ENCODE data around the gene LAG3.
A peak's percentile ranks its signal among the peaks of the same experiment; 100 is the strongest.

The LAG3 gene

DNA sequence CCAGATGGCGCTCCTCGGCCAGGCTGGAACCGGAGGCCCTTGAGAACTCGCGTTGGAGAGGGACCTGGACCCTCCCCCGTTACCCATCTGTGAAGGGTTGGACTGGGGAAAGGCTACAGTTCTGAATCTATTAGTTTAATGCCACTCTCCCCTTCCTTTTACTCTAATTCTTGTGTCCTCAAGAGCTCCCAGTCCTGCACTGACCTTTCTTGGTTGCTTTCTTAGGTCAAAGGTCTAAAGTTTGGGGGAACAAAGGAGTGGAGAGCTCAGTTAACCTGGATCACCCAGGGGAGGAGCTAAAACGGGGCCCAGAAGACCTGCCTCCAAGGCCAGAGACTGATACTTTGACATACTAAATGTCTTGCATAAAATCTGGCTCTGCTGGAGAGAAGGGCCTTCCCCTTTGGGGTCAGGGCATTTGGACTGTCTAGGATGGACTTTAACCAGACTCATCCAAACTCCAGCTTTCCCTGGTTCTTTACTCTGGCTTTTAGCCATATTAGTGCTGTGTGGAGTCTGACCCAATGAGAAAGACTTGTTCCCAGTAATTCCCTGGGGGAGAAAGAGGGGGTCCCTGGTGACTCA lies 18.5 kb upstream of the LAG3 start:
- DNase-seq (ENCODE audit: low spot score) = no peak

DNA sequence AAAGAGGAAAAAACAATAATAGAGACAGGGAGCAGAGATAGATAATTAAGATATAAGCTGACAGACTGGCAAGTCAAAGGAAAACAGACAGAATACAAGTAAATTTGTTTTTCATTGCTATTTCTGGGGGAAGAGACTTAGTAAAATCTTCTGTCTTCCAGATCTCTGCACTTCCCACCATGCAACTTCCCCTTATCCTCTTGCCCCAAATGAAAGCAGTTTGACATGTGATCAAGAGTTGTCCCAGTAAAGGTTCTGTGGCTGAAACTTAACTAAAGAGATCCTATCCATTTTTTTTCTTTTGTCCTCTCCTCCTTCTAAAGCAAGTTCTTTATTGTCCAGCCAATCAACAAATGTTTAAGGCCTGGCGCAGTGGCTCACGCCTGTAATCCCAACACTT lies 17.9 kb upstream of the LAG3 start:
- DNase-seq (ENCODE audit: low spot score) = no peak

DNA sequence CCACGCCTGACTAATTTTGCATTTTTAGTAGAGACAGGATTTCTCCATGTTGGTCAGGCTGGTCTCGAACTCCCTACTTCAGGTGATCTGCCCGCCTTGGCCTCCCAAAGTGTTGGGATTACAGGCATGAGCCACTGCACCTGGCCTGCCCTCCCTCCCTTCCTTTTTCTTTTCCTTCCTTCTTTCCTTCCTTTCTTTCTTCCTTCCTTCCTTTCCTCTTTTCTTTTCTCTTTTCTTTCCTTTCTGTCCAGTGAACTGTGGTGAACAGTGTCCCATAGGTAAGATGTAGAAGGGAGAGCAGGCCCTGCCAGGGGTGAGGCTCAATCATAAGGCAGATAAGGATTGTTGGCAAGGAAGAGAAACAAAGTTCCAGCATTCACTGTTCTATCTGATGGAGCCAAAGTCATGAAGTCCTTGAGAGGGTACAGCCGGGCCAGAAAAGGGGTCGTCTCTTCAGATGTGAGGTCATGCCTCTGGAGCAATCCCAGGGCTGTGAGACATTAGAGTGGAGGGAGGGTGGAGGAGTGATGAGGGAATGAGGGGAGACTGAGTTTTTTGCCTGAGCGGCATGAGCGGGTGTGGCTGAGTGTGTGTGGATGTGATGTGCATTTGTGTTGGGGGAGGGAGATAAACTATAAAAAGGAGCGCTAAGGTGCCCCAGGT lies 15.2 kb upstream of the LAG3 start:
- DNase-seq (ENCODE audit: low spot score) = no peak

DNA sequence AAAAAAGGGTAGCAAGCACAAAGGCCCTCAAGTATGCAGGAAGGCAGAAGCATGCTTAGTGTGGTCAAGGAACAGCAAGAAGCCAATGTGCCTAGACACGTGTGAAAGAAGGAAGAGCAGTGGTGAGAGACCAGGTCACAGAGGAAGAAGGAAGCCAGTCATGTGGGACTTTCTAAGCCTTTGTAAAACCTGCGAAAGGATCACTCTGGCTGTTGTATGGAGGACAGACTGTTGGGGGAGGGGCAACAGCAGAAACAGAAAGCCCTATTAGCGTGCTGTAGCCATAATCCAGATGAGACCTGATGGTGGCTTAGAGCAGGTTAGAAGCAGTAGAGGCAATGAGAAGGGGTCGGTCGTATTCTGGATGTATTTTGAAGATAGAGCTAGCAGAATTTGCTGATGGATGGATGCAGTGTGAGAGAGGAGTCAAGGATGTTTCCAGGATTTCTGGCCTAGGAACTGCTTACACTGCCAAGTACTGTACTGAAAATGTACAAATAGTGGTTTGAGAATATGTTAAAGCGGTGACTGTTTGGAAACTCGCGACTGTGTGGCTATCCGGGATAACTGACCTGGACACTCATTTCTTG lies 13.7 kb upstream of the LAG3 start:
- no peak for DNase-seq (ENCODE audit: low spot score)

DNA sequence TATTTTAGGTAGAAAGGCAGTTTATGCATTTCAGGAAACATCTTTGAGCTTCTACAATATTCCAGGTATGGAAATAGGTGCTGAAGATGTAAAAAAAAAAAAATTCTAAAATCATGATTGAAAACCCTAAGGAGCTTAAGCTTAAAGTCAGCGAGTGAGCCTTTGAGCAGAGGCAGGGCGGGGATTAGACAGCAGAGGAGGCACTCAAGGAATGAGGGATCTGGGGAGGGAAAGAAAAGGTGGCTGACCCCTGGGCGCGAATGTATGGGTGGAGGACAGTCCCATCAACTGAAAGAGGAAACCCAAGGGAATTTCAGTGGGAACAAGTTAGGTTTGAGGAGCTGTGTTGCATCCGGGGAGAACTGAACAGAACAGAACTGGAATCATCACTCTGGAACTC lies 12.6 kb upstream of the LAG3 start:
- no peak for DNase-seq (ENCODE audit: low spot score)

DNA sequence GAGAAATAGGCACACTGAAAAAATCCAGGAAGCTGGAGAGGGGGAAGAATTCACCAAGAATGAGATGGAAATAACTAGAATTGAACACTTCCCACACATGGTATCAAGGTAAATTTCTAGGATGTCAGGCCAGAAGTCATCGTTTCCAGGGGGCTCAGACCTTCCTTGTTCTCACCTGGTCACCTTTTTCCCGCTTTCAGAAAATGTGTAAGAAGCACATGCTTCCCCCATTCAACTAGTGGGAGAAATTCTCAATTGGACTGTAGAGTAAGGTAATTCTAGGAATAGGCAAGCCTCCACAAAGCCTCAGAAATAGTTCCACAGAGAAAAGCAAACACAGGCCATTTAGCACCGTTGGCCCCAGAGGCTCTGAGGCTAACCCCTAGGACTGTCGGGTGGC lies 8.9 kb upstream of the LAG3 start:
- DNase-seq (ENCODE audit: low spot score) = no peak

DNA sequence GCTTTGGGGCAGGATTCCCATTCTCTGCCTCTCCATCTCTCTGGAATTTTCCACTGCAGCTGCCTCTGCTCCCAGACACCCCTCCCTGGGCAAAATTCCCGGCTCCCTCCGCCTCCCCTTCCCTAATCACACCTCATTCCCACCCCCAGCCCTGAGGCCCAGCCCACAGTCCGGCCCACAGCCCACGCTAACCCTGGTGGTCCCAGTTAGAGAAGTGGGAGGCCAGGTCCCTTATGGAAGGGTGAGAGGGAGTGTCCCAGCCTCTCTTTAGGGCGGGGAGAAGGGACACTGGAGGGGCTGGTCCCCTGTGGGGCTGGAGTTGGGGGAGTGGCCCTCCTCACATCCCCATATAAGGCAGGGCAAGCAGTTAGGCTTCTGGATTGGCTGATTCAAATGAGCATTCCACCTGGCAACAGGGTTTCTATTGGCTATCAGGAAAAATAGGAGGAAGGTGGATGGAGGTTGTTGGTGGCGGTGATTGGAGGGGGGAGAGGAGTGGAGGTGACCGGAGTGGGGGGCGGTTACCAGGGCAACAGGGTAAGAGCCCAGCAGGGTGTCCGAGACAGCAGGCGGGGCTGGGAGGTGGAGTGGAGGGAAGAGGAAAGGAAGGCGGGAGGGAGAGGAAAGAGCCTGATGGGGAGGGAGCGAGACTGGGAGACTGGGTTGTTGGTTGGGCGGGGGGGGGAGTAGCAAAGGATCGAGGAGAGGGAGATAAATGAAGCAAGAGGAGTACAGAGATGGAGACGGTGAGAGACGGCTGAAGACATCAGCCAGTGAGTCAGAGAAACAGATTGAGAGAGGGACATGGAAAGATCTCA lies 8.1 kb upstream of the LAG3 start:
- DNase-seq (ENCODE audit: low spot score) = peak; percentile 100

DNA sequence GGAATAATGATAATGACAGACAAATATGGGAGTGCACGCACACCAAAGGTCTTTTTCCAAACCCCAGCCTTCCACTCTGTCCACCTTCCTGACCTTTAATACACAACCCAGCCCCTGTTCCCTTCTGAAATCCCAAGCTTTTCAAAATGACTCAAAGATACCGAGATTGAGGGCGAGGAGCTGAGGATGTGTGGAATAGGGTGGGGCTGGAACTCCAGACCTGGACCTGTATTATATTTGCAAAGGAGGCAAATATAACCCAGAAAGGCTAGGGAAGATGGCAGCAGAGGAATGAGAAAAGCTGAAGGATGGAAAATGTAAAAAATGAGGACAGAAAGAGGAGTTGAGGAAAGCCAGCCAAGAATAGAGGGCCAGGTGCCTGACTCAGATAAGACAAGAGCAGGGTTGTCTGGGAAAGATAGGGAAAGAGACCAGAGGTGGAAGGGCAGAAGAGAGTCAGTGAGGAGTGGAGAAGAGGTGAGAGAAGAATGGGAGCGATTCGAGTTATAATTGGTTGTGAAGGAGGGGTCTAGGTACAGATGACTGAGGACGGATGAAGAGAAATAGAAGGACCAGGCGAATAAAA lies 7.2 kb upstream of the LAG3 start:
- DNase-seq (ENCODE audit: low spot score) = no peak

DNA sequence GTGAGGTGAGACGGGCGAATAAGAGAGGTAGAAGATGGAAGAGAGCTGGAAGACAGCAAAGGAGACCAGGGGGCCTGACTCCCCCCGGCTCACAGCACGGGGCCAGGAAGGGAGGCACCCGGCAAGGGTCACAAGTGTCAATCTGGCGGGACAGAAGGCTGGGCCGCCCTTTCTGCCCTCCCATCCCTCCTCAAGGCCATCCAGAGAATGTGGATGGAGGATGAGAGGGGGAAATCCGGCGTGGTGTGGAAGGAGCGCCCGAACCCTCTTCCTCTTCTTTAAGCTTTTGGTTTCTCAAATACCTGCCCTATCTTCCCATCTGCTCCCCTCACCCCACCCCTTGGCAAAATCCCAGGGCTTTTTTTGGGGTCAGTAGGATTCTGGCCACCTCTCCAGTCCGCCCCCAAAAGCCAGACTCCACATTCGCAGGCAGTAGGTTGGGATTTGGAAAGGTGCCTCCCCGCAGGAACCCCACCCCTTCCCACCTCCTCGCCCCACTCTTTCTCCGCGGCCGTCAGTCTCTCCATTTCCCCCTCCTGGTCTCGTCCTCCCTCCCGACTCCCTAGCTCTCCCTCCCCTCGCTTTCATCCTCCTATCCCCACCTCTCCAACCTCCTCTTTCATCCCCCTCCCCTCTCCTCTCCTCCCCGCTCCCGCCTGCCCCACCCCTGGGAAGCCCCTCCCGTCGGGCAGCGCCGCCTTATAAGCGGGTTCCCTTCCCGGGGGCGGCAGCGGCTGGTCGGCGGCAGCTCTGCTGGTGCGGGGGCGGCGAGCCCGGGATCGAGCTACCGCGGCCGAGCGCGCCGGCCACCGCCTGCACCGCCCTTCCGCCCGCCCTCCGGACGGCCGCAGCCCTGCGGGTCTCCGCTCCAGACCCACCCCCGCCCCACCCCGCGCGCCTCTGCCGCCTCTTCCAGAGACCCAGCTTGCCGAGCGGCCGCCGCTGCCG lies 6.4 kb upstream of the LAG3 start, which contains the start of gene PTMS:
TSS of gene PTMS (plus strand) at position 730 of the 948 bp plus-strand sequence. CDS start 343 bp downstream, outside the sequence.
- DNase-seq (ENCODE audit: low spot score) = peak; percentile 96

DNA sequence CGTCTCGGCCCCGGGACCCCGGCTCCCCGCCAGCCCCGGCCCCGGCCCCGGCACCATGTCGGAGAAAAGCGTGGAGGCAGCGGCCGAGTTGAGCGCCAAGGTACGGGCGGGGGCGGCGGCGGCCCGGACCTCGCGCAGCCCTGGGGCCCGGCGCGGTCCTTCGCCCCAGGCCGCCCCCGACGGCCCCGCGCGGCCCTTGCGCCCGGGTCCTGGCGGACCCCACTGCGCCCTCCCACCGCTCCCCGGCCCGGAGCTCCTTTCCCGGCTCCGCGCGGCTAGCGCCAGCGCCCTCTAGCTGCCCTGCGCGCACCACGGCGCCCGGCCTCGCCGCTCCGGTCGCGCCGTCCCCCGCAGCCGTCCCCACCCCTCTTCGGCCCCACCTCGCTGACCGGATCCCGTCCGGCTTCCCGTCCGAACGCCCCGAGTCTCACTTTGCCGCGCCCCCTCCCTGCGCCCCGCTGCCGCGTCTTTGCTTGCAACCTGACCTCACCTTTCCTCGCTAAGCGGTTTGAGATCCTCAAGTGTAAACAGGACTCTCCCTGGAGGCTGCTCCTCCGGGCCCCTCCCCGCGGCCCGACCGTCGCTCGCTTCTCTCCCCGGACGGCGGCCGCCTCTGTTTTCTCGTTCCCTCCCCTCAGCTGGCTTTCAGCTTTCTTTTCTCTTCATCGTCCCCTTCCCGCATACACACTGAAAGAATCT lies 5.5 kb upstream of the LAG3 start:
- peak; percentile 87 for DNase-seq (ENCODE audit: low spot score)

DNA sequence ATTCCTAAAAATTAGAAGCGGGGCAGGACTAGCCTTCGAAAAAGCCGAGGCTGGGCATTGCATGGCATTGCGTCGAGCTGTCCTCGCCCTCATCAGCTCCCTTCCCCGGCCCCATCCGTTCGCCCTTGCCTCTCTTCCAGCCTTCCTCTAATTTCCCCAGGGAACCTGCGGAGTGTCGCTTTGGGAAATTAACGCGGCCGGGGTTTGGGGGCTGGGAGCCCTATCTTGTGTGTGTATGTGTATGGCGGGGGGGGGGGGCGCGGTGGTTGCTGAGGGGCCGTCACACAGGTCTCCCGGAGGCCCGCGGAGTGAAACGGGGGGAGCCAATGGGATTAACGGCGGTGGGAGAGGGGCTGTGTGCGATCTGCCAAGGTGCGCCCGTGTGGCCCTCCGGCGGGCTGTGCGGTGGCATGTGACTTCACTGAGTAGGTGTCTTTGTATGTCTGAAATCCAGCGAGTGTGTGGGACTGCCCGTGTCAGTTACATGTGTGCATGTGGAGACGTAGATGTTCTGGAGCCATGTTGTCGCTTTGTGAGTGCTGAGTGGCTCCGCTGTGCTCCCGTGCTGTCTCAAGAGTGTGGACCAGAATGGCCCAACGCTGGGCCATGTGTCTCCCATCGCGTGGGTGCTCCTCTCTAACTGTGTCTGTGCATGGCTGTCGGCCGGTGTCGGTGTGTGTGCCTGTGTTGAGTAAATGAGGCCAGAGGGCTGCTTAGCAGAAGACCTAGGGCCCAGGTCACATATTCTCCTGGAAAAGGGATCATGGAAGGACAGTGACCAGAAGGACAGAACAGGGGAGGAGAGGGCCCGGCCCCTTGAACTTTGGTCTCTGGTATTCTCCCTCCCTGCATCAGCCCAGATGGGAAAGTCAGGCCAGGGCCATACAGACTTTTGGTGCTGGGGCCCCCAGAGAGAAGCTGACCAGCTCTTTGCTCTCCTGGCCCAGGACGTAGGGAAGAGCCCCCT lies 4.7 kb upstream of the LAG3 start:
- DNase-seq (ENCODE audit: low spot score) = no peak

DNA sequence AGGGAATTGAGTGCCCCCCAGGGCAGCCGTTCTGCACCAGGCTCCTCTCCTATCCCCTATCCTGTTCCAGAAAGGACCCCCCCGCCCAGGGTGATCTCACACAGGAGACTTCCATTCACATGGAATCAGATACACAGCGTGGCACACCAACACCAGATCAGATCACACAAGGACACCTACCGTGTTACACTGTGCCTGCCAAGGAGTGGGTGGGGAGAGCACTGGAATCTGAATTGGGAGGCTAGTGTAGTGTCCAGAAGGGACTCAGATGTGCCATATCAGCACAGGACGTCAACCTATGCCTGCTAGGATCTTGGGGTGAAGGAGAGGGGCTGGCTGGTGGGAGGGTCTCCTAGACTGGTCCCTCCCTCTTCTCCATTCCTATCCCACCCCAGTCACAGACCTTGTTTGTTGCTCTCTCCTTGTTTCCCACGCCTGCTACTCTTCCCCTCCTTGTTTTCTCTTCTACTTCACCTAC lies 3.8 kb upstream of the LAG3 start:
- DNase-seq (ENCODE audit: low spot score) = no peak

DNA sequence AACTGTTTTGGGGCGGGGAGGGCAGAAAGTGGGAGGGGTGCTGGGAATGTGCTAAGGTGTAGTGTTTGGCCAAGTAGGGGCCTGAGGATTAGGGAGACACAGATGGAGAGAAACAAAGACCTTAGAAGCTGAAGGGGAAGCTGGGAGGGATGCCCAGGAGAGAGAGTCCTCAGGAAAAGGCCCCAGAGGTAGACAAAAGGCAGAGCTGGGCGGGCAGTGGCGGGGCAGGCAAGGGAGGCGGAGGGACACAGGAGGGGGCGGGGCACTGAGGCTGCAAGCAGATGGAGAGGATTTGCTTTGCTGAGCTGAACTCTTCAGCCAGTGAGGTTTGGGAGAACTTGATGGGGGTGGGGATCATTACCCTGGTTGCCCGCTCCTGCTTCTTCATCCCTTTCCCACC lies 3.3 kb upstream of the LAG3 start:
- peak; percentile 94 for DNase-seq (ENCODE audit: low spot score)

DNA sequence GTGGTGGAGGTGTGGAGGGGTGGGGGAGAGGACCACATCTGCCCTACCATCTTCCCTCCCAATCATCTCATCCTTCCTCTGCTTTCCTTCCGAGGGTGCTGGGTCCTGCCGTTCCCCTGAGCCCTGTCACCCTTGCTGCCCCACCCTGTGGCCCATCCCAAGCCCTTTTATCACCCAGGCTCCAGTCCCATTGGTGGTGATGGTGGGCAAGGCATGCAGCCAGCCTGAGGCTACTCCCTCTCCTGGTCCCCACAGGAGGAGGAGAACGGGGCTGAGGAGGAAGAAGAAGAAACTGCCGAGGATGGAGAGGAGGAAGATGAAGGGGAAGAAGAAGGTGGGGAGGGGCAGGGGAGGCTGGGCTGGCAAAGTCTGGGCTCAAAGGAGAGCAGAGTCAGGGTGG lies 2.7 kb upstream of the LAG3 start:
- DNase-seq (ENCODE audit: low spot score) = no peak

DNA sequence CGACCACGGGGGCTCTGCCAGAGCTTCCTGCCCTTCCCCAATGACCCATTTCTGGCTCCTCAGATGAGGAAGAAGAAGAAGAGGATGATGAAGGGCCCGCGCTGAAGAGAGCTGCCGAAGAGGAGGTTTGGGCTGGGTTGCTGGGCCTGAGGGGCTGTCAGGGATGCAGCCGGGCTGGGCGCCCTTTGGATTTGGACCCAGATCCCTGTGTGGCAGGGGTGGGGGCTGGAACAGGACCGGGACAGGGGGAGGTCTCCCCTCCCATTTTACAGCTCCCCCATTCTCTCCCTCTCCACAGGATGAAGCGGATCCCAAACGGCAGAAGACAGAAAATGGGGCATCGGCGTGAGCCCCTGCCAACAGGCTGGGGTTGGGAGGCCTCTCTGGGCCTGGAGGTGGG lies 2.2 kb upstream of the LAG3 start:
- DNase-seq (ENCODE audit: low spot score) = no peak

DNA sequence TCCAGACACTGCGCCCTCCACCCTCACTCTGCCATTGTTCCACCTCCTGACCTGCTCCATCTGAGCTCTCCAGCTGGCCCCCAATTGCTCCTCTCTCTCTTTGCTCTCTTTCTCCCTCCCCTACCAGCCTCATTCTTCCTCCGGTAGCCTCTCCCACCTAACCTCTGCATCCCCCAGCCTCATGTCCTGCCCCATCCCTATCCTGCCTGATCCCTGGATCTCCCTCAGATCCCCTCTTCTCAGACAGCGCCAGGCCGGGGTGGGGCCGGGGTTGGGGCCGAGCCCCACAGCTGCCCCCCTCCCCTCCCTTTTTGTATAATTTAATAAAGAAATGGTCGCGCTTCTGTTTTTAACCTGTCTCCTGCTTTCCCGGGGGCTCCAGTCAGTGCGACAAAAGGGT lies 1.7 kb upstream of the LAG3 start:
- DNase-seq (ENCODE audit: low spot score) = no peak

DNA sequence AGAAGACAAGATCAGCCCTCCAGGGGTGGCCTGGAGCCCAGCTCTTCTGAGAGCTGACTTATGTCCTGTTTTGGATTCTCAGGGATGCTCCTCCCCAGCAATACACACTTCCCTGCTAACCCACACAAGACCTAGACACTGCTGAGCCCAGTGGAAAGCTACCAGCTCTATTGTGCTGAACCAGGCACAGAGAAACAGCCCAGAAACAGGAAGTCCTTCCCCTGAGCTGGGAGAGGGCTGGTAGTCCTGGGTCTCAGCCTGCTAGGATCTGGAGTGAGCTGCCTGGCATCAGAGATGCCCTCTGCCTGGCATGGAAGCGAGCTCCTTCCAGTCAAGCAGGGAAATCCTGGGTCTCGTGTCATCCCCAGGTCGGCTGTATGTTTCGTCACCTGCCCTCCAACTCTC lies 1.2 kb upstream of the LAG3 start:
- no peak for DNase-seq (ENCODE audit: low spot score)

DNA sequence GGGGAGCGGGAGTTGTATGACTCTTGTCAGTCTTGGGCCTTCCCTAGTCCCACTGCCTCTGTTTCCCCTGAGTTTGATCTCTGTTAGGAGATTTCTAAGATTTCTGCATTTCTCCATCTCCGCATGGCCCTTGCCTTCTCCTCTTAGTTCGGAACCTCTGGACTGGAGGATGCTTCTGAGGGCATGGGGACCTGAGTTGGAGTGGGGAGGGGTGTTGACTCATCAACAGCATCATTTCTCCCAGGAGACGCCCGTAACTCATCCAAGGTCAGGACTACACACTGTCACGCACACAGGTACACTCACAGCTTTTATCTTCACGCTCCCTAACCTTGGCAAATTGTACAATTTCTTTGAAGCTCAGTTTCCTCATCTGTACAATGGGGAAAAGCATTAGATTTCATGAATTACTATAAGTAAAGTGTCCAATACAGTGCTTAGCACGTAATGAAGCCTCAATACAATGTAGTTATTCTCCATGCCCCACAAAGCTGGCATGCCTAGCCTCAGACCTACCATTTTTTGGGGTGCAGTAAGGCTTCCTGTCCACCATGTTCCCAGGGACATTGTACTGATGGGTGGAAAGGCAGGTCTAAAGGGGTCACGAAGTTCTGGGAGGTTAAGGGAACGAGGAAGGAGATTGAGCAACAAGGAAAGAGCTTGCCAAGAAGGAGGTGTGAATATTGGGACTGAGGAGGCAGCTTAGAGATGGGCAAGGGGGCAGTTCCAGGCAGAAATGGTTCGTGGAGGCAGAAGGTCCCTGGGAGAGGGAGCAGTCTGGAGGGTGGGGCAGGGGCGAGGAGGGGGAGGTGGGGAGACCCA lies 600 bp upstream of the LAG3 start:
- DNase-seq (ENCODE audit: low spot score) = no peak
